NCI-H1092 (cell line): Measurements from ENCODE around the gene DDIT4.
"Not testable (repeated sequence)": the region's sequence is repeated elsewhere in the genome, so short reads cannot be mapped to it uniquely, and the experiment has no call there.

Source experiments
- DNase-seq: peaks from one replicate; lab custom pipeline; 2025; lab: John Stamatoyannopoulos, UW

The DDIT4 gene

DNA sequence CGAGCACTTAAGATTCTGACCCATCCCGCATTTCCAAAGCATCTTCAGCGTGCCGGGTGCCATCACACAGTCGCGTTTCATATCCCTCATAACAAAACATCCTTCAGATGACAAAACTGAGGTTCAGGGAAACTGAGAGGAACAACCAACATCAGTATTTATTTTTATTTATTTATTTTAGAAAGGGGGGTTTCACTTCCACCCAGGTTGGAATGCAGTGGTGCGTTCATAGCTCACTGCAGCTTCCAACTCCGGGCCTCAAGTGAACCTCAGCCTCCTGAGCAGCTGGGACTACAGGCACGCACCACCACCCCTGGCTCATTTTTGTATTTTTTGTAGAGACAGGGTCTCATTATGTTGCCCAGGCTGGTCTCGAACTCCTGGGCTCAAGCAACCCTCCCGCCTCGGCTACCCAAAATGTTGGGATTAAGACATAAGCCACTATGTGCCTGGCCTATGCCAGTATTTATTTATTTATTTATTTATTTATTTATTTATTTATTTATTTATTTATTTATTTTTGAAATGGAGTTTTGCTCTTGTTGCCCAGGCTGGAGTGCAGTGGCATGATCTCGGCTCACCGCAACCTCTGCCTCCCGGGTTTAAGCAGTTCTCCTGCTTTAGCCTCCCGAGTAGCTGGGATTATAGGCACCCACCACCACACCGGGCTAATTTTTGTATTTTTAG lies 24.4 kb upstream of the DDIT4 start:
- not testable (repeated sequence) for DNase-seq

DNA sequence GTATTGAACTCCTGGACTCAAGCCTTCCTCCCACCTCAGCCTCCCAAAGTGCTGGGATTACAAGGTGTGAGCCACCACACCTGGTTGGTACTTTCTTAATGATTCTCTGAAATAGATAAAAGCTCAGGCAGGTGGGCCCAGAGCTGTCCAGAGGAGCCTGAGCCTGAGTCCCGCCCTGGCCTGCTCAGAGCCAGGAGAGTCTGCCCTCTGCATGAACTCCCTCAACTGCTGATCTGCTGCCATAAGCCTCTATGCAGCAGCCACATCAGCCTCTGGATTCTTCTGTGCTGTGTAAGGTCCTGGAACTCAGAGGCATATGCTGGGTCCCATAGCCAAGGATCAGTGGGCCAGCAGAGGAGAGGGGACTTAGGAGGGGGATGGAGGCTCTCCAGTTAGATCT lies 23.1 kb upstream of the DDIT4 start:
- no peak for DNase-seq

DNA sequence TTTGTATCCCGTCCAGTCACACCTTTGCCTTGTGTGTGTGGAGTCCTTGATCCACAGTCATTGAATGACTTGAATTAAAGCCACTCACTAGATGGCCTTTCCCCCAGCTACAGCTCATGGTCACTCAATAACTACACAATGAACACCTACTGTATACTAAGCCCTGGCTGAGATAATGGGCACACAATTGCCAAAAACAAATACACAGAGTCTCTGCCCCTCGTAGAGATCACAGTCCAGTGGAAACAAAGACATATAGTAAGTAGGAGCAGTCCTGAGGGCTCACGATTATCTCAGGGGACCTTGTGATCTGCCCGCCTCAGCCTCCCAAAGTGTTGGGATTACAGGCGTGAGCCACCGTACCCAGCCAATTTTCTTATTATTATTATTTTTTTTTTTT lies 22.1 kb upstream of the DDIT4 start:
- no peak for DNase-seq

DNA sequence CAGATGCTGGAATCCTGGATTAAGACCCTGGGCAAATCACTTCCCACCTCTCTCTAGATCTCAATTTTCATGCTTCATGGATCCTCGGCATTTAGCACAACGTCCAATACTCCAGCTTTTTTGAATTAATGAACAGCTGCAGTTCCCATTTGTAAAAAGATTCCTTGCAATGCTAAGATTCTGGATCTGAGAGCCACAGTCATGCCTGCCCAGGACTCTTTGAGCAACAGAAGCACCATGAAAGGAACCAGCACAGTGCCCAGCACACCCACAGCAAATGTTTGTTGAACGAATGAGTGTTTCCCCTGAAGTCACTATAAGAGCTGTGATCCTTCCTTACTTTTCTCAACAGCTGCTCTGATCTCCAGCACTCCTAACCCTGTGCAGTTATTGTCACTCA lies 20.8 kb upstream of the DDIT4 start:
- no peak for DNase-seq

DNA sequence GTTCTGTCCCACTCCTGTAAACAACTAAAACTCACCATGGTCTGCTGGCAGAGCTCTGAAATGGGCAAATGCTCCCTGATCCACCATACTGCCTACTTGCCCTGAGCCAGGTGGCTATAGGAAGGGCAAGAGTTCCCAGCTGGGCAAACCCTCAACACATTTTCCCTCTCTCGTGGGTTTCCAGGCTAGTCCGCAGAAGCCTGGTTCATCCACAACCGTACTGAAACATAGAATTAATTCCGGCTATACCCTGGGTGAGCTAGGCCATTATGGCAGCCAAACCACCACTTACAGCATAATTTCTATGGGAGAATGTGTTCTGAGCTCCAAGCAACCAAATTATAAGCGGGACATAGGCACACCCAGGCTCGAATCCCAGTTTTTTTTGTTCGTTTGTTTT lies 20.1 kb upstream of the DDIT4 start:
- DNase-seq: no peak

DNA sequence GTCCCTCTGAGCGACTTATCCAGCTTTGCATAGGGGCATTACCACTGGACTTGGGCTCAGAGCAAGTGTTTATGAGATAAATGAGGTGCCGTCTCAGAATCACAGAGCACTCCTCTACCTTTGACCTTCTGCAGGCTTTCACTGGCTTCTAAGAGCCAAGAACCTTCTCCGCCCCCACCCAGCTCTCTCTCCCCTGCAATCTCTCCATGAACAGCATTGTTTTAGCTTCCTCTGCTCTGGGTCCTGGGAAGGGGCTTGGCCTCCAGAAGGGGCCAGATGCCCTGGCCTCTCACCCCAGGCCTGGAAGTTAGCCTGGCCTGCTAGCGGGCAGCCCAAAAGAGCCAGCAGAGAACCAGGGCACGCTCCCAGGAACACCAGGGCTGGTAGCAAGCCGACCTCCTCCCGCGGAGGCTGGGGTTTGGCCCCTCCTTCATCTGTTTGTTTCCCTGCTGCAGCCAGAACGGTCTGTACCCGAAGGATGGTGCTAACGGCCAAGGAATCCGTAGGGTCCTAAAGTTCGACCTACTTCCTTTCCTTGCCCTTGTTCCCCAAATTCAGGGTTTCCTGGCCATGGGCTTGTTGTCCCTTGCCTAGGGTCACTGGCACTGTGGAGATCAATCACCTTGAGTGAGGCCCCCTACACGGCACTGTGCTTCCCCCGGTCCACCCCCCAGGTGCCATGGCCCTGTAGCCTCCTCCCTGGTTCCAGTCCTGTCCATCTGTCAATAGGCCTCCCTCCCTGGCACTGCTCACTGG lies 18.7 kb upstream of the DDIT4 start:
- peak; percentile 23 for DNase-seq

DNA sequence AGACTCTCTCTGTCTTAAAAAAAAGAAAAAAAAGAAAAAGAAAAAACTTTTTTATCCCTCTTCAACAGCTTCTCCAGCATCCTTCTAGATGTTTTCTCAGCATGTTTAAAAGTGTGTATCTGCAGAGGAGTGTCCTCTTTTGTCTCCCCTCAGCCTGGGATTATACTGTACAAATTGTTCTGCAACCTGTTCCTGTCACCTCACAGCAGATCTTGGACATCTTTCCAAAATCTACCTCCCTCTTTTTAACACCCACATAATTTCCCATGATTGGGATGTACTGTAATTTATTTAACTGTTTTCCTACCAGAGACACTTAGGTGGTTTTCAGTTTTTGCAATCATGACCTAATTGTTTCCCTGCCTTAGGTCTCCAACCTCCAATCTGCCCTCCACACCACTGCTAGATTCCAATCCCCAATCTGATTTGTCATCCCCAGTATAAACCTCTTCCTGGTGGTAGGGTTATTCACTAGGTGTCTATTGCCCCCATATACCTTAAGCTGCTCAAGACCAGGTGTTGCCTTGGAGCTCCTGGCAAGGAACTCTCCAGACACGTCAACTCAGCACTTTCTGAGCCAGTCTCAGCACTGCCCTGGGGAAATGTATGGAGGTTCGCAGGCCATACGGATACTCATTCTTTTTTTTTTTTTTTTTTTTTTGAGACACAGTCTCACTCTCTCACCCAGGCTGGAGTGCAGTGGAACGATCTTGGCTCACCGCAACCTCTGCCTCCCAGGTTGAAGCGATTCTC lies 17.6 kb upstream of the DDIT4 start:
- DNase-seq: no peak

DNA sequence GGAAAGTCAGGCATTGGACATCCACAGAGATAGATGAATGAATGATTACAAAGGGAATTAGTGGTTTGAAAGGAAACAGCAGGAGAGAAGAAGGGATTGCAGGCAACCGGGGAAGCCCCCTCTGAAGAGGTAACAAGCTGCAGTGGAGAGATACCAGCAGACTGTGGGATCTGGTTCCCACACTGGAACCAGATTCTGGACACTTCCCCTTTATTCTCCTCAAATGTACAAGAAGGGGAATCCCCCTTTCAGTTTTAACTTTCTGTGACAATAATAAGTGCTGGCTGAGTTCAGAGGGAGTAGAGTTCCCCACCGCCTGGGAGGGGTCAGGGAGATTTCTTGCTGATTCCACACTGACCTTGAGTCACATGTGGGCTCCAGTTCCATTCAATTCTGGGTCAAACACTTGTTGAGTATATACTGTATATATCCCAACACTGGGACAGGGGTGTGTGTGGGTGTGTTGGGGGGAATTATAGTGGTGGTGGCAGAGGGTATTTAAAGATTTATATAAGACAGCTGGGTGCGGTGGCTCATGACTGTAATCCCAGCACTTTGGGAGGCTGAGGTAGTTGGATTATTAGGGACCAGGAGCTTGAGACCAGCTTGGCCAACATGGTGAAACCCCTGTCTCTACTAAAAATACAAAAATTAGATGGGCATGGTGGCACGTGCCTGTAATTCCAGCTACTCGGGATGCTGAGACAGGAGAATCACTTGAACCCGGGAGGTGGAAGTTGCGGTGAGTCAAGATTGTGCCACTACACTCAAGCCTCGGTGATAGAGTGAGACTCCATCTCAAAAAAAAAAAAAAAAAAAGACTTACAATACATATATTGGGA lies 16.5 kb upstream of the DDIT4 start:
- no peak for DNase-seq

DNA sequence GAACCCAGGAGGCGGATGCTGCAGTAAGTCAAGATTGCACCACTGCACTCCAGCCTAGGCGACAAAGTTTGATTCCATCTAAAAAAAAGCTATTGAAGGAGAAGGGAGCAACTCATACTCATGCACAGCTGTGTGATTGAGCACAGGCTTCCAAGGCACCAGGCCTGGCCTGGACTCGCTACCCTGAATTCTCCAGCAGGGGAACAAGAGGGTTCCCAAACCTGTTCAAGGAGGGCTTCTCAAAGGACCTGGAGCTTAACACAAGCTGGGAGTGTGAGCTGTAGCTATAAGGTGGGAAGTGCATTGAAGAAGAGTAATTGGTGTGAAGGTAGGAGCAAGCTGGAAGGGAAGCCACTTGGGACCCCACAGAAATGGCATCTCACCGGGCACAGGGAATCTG lies 15.1 kb upstream of the DDIT4 start:
- DNase-seq: no peak

DNA sequence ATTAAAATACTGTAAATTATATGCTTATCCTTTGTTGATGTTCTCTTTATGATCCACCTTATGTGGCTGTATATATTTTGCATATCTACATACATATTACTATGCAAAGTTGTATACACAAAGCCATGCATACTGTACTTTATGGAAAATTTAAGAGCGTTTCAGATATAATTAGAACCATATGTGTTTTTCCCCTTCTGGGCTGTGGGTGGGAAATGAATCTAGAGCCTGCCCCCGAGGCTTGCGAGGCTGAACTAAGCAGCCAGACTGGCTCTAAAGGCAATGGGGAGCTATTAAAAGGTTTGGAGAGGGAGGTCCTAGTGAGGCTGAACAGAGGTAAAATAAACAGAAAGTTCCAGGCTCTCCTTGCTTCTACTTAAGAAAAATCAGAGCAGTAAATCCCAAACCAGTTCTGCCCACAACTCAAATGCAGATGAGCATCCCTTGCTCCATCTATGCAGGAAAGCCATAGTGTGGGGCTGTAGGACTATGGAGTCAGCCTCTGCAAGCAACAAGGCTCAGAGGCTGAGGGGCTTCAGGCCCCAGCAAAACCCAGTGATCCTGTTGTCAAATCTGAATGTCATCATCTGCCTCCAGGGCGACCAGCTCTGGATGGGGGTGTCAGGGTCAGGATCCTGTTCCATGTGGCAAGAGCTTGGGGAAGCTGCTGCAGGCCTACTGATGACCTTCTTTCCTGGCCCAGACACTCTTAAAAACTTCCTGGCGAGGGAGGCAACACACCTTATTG lies 14.1 kb upstream of the DDIT4 start:
- no peak for DNase-seq

DNA sequence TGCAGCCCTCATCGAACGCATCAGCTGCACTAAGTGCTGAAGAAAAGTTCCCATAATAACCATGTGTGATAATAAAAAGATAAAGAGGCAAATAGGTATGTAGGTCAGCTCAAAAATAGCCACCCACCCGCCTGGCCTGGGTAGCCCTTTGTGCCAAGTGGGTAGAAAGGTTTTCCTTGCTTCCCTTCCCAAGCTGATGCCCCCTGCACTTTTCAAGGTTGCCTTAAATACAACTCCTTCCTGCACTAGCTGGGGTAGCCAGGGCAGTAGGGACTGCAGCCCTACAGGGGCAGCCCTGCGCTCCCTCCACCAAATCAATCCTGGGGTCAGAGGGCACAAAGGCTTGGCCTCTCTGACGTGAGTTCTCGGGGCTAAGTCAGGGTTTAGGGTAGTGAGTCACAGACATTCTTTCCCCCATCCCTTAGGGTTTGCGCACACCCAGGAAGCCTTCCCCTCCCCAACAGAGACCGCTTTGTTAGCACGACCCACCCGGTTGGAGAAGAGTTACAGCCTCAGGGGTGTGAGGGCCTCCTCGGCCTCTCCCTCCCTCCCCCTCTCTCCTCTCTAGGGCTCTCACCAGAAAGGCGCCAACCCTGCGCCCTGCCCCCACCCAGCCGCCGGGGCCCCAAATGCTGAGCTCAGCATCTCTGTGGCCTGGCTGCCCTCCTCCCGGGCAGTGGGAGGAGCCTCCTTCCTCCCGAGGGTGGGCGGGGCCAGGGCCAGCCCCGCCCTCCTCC lies 13.3 kb upstream of the DDIT4 start:
- peak; percentile 67 for DNase-seq

DNA sequence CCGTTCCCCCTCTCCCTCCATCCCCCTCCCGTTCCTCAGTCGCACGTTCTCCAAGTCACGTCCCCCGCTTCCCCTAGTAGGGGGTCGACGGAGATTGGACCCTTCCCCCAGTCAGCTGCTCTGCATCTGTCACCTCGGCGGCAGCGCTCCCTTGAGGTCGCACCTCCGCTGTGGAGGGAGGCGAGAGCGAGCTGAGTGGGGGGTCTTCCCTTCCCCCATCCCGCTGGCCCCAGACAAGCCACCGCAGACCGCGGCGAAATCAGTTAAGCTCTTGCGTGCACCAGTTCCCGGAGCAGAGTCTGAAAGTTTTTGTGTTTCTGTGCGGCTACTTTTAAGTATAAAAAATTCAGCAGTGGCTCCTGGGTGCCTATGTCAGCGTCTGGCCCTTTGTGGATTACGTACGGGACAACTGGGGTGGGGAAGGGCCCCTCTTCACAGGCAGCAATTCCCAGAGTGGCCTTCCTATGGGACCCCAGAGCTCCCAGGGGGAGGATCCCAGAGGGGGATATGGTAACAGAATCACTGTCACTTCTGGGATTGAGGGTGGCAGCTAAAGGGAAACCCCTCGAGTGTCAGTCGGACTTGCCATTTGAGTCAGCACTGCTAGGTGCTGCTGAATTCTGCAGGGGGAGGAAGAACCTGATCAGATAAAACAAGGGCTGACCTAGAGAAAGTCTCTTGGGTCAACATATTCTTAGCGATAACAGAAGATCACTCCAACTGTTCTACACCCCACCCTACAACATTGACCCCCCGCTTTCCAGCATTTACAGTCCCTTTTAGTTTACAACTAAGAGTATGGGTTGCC lies 12.5 kb upstream of the DDIT4 start:
- no peak for DNase-seq

DNA sequence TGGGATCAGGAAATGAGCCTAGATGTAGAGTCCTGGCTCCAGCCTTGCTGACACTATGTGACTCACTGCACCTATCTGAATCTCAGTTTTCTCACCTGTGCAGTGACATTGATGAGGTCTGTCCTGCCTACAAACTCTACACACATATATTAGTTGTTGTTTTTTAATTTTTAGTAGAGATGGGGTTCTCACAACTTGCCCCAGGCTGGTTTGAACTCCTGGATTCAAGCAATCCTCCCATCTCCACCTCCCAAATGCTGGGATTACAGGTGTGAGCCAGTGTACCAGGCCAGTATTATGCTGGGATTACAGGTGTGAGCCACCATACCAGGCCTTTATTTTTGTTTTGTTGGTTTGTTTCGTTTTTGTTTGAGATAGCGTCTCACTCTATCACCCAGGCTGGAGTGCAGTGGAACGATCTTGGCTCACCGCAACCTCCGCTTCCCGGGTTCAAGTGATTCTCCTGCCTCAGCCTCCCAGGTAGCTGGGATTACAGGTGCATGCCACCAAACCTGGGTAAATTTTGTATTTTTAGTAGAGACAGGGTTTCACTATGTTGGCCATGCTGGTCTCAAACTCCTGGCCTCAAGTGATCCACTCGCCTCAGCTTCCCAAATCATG lies 11.8 kb upstream of the DDIT4 start:
- DNase-seq: no peak

DNA sequence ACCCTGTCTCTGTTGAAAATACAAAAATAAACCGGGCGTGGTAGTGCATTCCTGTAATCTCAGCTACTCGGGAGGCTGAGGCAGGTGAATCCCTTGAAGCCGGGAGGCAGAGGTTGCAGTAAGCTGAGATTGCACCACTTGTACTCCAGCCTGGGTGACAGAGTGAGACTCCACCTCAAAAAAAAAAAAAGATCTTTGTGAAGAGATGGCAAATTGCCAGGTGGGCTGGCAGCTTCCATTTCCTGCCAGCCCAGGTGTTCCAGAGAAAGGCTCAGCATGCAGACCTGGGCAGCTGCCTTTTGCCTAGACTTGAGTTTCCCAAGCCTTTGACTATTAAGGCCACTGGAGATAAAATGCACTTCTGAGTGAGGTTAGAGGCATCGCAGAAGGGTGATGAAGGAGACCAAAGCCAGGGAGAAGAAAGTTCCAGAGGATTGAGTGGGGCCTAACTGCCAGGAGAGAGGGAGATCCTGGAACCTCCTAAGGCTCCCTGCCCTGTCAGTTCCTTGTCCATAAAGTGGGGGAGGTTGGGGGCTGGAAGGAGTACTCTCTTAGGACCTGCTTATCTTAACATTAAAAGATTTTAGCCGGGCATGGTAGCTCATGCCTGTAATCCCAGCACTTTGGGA lies 10.0 kb upstream of the DDIT4 start:
- DNase-seq: peak; percentile 78

DNA sequence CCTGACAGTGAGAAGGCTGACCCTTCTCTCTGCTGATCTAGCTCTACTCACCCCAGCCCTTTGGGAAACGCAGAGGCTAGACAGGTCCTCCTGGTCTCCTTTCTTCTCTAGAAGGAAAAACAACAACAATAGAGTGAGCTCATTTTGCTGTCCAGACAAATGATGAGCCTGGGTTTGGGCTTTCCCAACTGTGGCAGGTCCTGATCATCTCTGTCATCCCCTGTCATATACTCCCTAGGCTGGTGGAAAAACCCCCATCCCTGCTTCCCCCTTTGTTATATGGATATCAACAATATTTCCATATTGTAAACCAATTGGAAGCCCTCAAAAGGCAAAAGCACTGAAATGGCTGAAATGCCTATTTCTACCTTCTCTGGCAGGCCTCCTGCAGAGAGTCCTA lies 9.2 kb upstream of the DDIT4 start:
- no peak for DNase-seq

DNA sequence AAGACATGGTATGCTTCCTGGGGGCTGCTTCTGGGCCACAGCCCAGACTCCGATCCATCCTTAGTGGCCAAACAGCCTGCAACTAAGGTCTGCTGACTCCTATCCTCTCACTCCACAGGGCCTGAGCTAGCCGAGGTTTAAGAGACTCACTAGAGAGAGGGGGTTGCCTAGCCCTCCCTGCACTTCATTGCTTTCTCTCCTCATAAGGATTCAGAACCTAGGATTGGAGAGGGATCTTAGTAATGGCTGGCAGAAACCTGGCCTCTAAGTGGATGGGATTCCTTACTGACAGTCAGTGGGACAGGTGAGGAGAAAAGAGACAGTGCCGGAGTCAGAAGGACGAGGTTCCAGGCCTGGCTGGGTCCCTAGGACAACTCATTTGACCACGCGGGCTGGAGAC lies 8.2 kb upstream of the DDIT4 start:
- no peak for DNase-seq

DNA sequence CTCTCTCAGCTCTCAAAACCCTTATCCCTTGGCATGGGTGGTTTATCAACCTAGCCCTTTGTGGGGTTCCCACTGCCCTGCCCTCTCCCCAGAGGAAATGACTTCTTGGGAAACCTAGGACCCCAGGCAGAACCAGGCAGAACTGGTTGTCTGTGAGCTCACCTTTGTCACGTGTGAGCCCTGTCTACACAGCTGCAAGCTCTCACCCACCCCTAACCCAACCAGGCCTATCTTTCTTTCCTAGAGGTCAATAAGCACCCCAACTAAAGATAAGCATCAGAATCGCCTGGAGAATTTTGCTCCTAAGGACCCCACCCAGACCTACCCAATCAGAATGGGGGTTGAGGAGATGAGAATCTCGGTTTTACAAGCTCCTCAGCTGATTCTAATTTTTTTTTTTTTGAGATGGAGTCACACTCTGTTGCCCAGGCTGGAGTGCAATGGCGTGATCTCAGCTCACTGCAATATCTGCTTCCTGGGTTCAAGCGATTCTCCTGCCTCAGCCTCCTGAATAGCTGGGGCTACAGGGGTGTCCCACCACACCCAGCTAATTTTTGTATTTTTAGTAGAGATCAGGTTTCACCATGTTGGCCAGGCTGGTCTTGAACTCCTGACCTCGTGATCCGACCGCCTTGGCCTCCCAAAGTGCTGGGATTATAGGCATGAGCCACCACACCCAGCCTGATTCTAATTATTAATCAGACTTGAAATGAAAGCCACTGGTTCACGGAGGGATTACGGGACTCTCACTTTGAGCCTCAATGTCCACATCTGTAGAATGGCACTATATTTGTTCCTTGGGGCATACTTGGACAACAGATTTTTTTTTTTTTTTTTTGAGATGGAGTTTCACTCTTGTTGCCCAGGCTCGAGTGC lies 7.5 kb upstream of the DDIT4 start:
- DNase-seq: no peak

DNA sequence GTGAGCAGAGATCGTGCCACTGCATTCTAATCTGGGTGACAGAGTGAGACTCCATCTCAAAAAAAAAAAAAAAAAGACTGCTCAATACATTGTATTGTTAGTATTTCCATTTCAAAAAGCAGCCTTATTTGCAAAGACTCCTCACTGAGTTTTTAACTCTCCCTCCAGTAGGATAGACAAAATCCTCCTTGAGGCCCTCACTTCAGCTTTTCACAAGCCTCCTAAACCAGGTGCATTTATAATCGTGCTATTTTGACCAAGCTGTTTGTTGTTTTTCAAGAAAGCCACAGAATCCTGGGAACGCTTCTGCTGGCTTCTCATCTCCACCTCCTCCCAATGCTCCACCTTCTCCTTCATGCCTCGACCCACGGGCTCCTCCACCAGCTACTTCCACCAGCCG lies 6.3 kb upstream of the DDIT4 start:
- DNase-seq: no peak
